ENCODE measurements around the gene B4GALT1. TPM values are rescaled to one million over a fixed set of nuclear protein-coding genes. Genes with fewer than 3 reads are reported as not detected.
"Not testable (repeated sequence)": the region's sequence is repeated elsewhere in the genome, so short reads cannot be mapped to it uniquely, and the experiment has no call there.

B4GALT1 gene
- total RNA-seq, 2 experiments from 2014 or later = 41.2 to 41.4 TPM

- Mint-ChIP-seq H3K36me3 (ENCODE audit: low read depth) (no peaks in the 10 kb centered on the region), H3K27ac (no peak overlapping the region), H3K27me3 (no peaks in the 10 kb centered on the region), H3K4me3 (no peak overlapping the region), H3K9me3 (no peaks in the 10 kb centered on the region), H3K4me1 (ENCODE audit: low read depth) (no peaks in the 10 kb centered on the region)
- TF ChIP-seq CTCF (IDR thresholded peaks at IDR 0.05) = no peak
- DNase-seq (no peak), ATAC-seq (no peak)
- ChIA-PET CTCF (no interaction called here), POLR2A (no interaction called here)
- intact Hi-C loops (cut with micrococcal nuclease) = no loop called here
Observed at GRCh38 chr9:33101104-33101951, 65.8 kb downstream of the B4GALT1 start.

GRCh38 chr9:33099754-33100153 lies 67.4 kb downstream of the B4GALT1 start:
- no peak overlapping the region for H3K4me3 Mint-ChIP-seq
- CTCF ChIA-PET = no interaction called here
- DNase-seq (no peak), ATAC-seq (no peak)
- TF ChIP-seq CTCF (IDR thresholded peaks at IDR 0.05) = no peak
- H3K27ac Mint-ChIP-seq = no peak overlapping the region
- H3K4me1 Mint-ChIP-seq (ENCODE audit: low read depth) = no peaks in the 10 kb centered on the region
- intact Hi-C loops (cut with micrococcal nuclease) = no loop called here
- no peaks in the 10 kb centered on the region for H3K36me3 Mint-ChIP-seq (ENCODE audit: low read depth)
- H3K27me3 Mint-ChIP-seq = no peaks in the 10 kb centered on the region
- POLR2A ChIA-PET = no interaction called here
- no peaks in the 10 kb centered on the region for H3K9me3 Mint-ChIP-seq

DNA sequence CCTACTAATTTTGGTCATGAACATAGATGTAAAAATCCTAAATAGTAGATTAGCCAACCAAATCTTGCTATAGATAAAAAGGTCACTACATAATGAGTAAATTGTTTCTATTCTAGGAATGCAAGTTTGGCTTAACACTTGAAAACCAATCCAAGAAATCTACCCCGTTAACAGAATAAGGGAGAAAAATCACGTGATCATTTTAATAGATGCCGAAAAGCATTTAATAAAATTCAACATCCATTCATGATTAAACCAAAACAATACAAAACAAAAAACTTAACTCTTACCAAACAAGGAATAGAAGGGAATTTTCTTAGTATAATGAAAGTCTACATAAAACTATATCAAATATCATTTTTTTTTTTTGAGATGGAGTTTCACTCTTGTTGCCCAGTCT lies 69.9 kb downstream of the B4GALT1 start:
- Mint-ChIP-seq H3K36me3 (ENCODE audit: low read depth) (no peaks in the 10 kb centered on the region), H3K27ac (no peak overlapping the region), H3K4me3 (no peak overlapping the region), H3K27me3 (no peaks in the 10 kb centered on the region), H3K4me1 (ENCODE audit: low read depth) (peaks cover 8% of the 10 kb centered on the region), H3K9me3 (no peaks in the 10 kb centered on the region)
- intact Hi-C loops (cut with micrococcal nuclease) = no loop called here
- no peak for DNase-seq
- TF ChIP-seq CTCF (IDR thresholded peaks at IDR 0.05) = no peak
- POLR2A ChIA-PET = no interaction called here
- CTCF ChIA-PET = no interaction called here
- no peak for ATAC-seq

- Mint-ChIP-seq H3K9me3 (no peaks in the 10 kb centered on the region), H3K27me3 (no peaks in the 10 kb centered on the region), H3K4me1 (ENCODE audit: low read depth) (peaks cover 9% of the 10 kb centered on the region), H3K27ac (peak overlapping the region; percentile 3), H3K36me3 (ENCODE audit: low read depth) (no peaks in the 10 kb centered on the region), H3K4me3 (no peak overlapping the region)
- ATAC-seq (peak; percentile 70), DNase-seq (no peak)
- POLR2A ChIA-PET = no interaction called here
- CTCF ChIA-PET = no interaction called here
- intact Hi-C loops (cut with micrococcal nuclease) = no loop called here
- TF ChIP-seq CTCF (IDR thresholded peaks at IDR 0.05) = no peak
Observed at GRCh38 chr9:33092634-33093033, 74.5 kb downstream of the B4GALT1 start.

- H3K27ac Mint-ChIP-seq = not testable (repeated sequence)
Observed at GRCh38 chr9:33085672-33086071, 81.5 kb downstream of the B4GALT1 start.

More at GRCh38 chr9:33085672-33086071, 81.5 kb downstream of the B4GALT1 start:
- H3K4me3 Mint-ChIP-seq; H3K4me1 Mint-ChIP-seq (ENCODE audit: low read depth); DNase-seq; H3K27me3 Mint-ChIP-seq; ATAC-seq; H3K36me3 Mint-ChIP-seq (ENCODE audit: low read depth); H3K9me3 Mint-ChIP-seq; intact Hi-C loops (cut with micrococcal nuclease): not testable (repeated sequence)
- CTCF ChIA-PET = interaction anchor here (0.8 kb wide), 1 partner anchor 141 kb away, joined by 4 read pairs; no protein-coding TSS in a partner anchor
- POLR2A ChIA-PET = interaction anchor here (0.6 kb wide), 1 partner anchor 10 kb away, joined by 3 read pairs; no protein-coding TSS in a partner anchor

Measured in activated CD8-positive, alpha-beta T cell treated with anti-CD3 and anti-CD28 coated beads for 36 hours (primary cell).